B cell (primary cell): ENCODE data around the gene DMPK.

Experiments used
- CTCF ChIP-seq: fragments of 200-600 bp; IDR thresholded peaks from one replicate; pipeline ENCODE4 v1.8.0; 2022; ENCODE audit warnings: antibody characterized with exemption, mild to moderate bottlenecking
- EZH2 ChIP-seq: IDR thresholded peaks from 2 replicates; pipeline ENCODE4 v1.6.1; 2012; ENCODE audit warnings: borderline replicate concordance, low read depth, mild to moderate bottlenecking, moderate library complexity, low read length; ENCODE audit not compliant: insufficient read depth, poor library complexity, severe bottlenecking

DNA sequence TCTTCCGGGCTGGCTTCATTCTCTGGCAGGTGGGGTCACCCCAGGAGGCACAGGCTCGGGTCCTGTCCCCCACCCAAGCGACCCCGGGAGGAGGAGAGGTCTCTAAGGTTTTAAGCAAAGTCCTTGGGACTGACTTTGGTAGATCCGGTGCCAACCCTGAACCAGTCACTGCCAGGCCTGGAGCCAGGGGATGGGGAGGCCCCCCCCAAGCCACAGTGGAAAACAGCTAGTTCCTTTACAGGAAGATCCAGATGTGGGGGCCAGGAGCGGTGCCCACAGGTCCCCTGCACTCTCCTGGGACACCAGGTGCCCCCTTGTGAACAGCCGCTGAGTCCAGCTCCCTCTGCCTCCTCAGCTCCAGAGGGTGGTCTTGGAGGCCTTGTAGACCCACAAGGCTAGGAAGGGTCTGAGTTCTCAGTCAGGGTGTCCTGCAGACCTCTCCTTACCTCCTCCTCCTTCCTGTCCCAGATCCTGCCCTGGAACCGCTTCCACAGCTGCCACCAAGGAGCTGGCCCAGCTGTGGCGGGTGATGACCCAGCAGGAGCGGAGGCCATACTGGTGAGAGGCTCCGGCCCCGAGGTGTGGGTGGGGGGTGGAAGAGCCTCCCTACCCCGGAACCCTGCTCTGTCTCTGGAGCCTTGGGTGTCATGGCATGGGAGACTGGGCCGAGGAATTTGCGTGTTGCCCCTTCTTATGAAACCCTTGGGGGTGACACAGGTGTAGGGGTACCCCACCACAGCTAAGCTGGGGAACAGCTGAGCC is 19.2 kb downstream of the DMPK start:
- no peak for TF ChIP-seq CTCF
- no peak for TF ChIP-seq EZH2
